Stomach (tissue), 9 donors: ENCODE measurements around the gene MMP19. TPM values are rescaled to one million over a fixed set of nuclear protein-coding genes. Genes with fewer than 3 reads are reported as not detected.

Experiments
- DNase-seq, 2 donors: peaks; one replicate each; pipeline versions ENCODE4 v3.0.0 to v3.0.0-alpha.2; 2013 to 2019
- H3K27ac ChIP-seq, 5 donors: fragments of 200-600 bp in 4 of 5; sonication (generic) in 4 of 5; one replicate each; pipeline ENCODE4 v1.5.1; 2013 to 2019; ENCODE audit warnings: mild to moderate bottlenecking in 1 of 5, moderate library complexity in 1 of 5
- H3K27me3 ChIP-seq, 3 donors: fragments of 200-600 bp; sonication (generic); one replicate each; pipeline ENCODE4 v1.5.1; 2017 to 2019; ENCODE audit warnings: mixed run types in 1 of 3
- H3K36me3 ChIP-seq, 4 donors: fragments of 200-600 bp; sonication (generic); 1 replicate in 3 of 4; 2 replicates in 1 of 4; pipeline ENCODE4 v1.5.1; 2016 to 2019
- H3K4me1 ChIP-seq, 4 donors: fragments of 200-600 bp; sonication (generic); one replicate each; pipeline ENCODE4 v1.5.1; 2016 to 2019
- H3K4me3 ChIP-seq, 4 donors: fragments of 200-600 bp; sonication (generic) in 3 of 4; one replicate each; pipeline ENCODE4 v1.5.1; 2016 to 2019; ENCODE audit warnings: mild to moderate bottlenecking in 1 of 4
- H3K9me3 ChIP-seq, 4 donors: fragments of 200-600 bp; sonication (generic); one replicate each; pipeline ENCODE4 v1.5.1; 2016 to 2019
- CTCF ChIP-seq, 7 experiments: fragments of 450-650 bp in 4 of 7; fragments of 200-600 bp in 3 of 7; sonication (generic) in 3 of 7; IDR thresholded peaks; one replicate each; pipeline ENCODE4 v1.5.1; 2016 to 2019; ENCODE audit warnings: antibody characterized with exemption in 7 of 7, control low read depth in 2 of 7, mild to moderate bottlenecking in 1 of 7
- EP300 ChIP-seq: sonication (generic); formaldehyde crosslinking; IDR thresholded peaks from one replicate; pipeline ENCODE4 v1.6.1; 2017; ENCODE audit warnings: antibody characterized with exemption
- POLR2A ChIP-seq, 4 donors: fragments of 450-650 bp; IDR thresholded peaks; one replicate each; pipeline ENCODE4 v1.6.1; 2016; ENCODE audit warnings: antibody characterized with exemption in 4 of 4, control low read depth in 2 of 4, mild to moderate bottlenecking in 1 of 4, moderate library complexity in 1 of 4
- POLR2AphosphoS5 ChIP-seq, 3 donors: sonication (generic); formaldehyde crosslinking; IDR thresholded peaks; one replicate each; pipeline ENCODE4 v1.6.1; 2016; ENCODE audit warnings: antibody characterized with exemption in 3 of 3
- WGBS, 5 donors: extraction: QIAGEN DNeasy Blood & Tissue Kit in 3 of 5; methylation state at CpG; one replicate each; pipeline versions ENCODE4 v1.1.5 to v1.1.7; 2013 to 2018; 5-methylcytosine and 5-hydroxymethylcytosine counted together
- intact Hi-C: fragments of 100-400 bp; cut with DNase I; formaldehyde crosslinking; loops from one replicate; pipeline ENCODE4 v1.15.1; 2023; ENCODE audit warnings: low total_unique reads
- polyA plus RNA-seq, 3 donors: library from polyadenylated mRNA; stranded (reverse); fragments of 200-250 nt; gene quantifications; one replicate each; pipeline ENCODE4 v1.2.3, GENCODE V29; 2013
- total RNA-seq, 5 donors: library from RNA; depleted of rRNA; stranded (reverse); fragments of >200 nt; gene quantifications; one replicate each; pipeline versions ENCODE4 v1.1.0 to v1.2.3, GENCODE V29; 2014 to 2016
- donor health status: healthy with polysubstance abuse.
- donor health status: Bipolar disorder and iron deficiency.
- donor health status: healthy.

MMP19 gene
- total and polyA plus RNA-seq, 8 donors: 2.7 to 18.0 (median 10.5) TPM

- intact Hi-C loops: loop anchor here (5.0 kb wide), 1 partner anchor 89 kb away; no protein-coding TSS in a partner anchor
- DNase-seq: no peak
- Histone ChIP-seq H3K4me1 (peaks cover 7 to 39% (median 31%) of the 10 kb centered on the region in 4 donors), H3K27me3 (no peaks in the 10 kb centered on the region), H3K36me3 (peaks cover 0 to 16% (median 5%) of the 10 kb centered on the region in 4 donors), H3K9me3 (no peaks in the 10 kb centered on the region), H3K27ac (no peak overlapping the region), H3K4me3 (no peak overlapping the region)
- TF ChIP-seq CTCF (IDR thresholded peaks at IDR 0.05): no peak
- TF ChIP-seq POLR2AphosphoS5 (IDR thresholded peaks at IDR 0.05): no peak
- TF ChIP-seq EP300: no peak
- TF ChIP-seq POLR2A (IDR thresholded peaks at IDR 0.05): no peak
- WGBS, 5 donors: 93 to 95% (median 95%) methylated on average over 7 to 10 of the region's 10 CpGs
Measured at GRCh38 chr12:55833056-55833455, 9.7 kb downstream of the MMP19 start.

- WGBS, 5 donors: 24 to 53% (median 36%) methylated on average over 1 of the region's 1 CpG
- intact Hi-C loops: loop anchor here (5.0 kb wide), 1 partner anchor 91 kb away; no protein-coding TSS in a partner anchor
- peak in 1 of 2 donors; percentile 49 for DNase-seq
Measured at GRCh38 chr12:55831447-55831815, 11.3 kb downstream of the MMP19 start.

DNA sequence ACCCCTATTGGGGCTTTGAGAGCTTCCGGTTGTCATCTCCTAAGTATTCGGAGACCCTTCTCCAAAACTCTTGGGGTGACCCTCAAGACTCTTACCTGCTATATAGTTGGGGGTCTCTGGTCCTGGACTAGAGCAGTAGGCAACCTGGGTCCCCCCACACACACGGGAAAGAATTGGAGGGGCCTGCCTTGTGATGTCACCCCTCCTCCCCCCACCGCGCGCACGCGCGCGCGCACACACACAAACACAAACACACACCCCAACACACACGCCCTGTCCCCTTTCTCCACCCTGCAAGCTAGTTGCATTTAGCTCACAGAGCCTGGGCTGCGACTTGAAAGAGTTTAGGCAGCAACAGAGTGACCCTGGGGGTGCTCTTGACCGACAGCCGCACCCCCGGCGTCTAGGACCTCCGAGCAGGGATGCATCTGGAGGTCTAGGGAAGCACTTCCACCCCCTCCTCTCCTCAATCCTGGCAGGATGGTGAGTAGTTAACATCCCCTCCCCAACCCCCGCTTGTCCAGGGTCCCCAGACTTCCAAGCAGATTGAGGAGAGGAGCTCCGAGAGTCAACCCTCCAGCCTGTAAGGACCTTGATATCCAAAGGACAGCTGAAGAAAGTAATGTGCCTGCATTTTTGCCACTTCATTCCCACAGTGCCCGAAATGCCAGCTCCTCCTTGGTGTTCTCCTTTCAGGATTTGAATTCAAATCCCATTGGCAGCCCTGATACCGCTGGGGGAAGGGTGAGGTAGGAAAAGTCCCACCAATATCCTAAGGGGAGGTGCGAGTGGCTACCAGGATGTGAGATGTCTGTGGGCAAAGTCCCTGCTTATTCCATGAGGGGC, 11.9 kb downstream of the MMP19 start:
- peak; percentile 67 to 95 for DNase-seq
- 3 to 10% (median 7%) methylated on average over 19 to 23 of the region's 23 CpGs for WGBS, 5 donors
- intact Hi-C loops: loop anchor here (5.0 kb wide), 1 partner anchor 91 kb away; no protein-coding TSS in a partner anchor
- TF ChIP-seq EP300 (no peak), POLR2A (IDR thresholded peaks at IDR 0.05) (no peak), POLR2AphosphoS5 (IDR thresholded peaks at IDR 0.05) (peak; percentile 31 to 75 (median 46)), CTCF (IDR thresholded peaks at IDR 0.05) (no peak)
- Histone ChIP-seq H3K9me3 (no peaks in the 10 kb centered on the region), H3K4me3 (peak overlapping the region; percentile 88 to 98 (median 92)), H3K27ac (peak overlapping the region; percentile 75 to 99 (median 96)), H3K4me1 (peaks cover 27 to 62% (median 52%) of the 10 kb centered on the region in 4 donors), H3K27me3 (no peaks in the 10 kb centered on the region), H3K36me3 (peaks cover 0 to 11% (median 3%) of the 10 kb centered on the region in 4 donors)

More at GRCh38 chr12:55831447-55831815, 11.3 kb downstream of the MMP19 start:
- H3K36me3 ChIP-seq: peaks cover 0 to 16% (median 3%) of the 10 kb centered on the region in 4 donors
- H3K9me3 ChIP-seq: no peaks in the 10 kb centered on the region
- peaks cover 22 to 55% (median 46%) of the 10 kb centered on the region in 4 donors for H3K4me1 ChIP-seq
- peak overlapping the region; percentile 88 to 98 (median 92) for H3K4me3 ChIP-seq
- no peaks in the 10 kb centered on the region for H3K27me3 ChIP-seq
- peak overlapping the region; percentile 75 to 99 (median 96) for H3K27ac ChIP-seq
- TF ChIP-seq POLR2AphosphoS5 (IDR thresholded peaks at IDR 0.05) (no peak), CTCF (IDR thresholded peaks at IDR 0.05) (no peak), EP300 (no peak), POLR2A (IDR thresholded peaks at IDR 0.05) (no peak)

DNA sequence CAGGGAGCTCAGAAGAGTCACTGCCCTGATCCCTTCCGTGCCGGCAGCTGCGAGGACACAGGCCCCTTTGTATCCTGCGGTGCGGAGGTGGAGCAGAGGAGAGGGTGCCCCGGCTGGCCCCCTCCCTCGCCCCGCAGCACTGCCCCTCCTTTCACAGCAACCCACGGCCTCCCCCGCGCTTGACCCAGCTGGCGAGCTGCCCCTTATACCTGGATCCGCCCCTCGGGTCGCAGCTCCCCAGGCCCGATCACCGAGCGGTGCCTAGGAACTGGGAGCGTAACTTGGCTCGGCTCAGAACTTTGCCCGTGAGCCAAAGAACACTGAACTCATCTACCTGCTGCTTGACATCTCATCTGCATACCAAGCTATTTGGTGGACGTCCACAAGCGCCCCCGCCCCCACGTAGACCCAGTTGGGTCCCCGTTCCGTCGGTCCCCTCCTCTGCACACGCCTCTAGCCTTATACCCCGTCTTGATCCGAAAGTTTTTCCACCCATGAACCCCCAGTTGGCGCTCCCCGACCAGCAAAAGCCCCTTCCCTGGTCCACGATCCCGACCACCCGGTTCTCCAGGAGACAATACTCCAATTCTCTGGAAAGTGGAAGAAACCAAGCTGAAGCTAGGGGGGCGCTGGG, 12.7 kb downstream of the MMP19 start:
- intact Hi-C loops: loop anchor here (5.0 kb wide), 1 partner anchor 92 kb away; no protein-coding TSS in a partner anchor
- peak overlapping the region; percentile 88 to 98 (median 92) for H3K4me3 ChIP-seq
- 0 to 1% (median 0%) methylated on average over 33 to 37 of the region's 37 CpGs for WGBS, 5 donors
- no peaks in the 10 kb centered on the region for H3K27me3 ChIP-seq
- H3K9me3 ChIP-seq: no peaks in the 10 kb centered on the region
- peak overlapping the region; percentile 75 to 99 (median 96) for H3K27ac ChIP-seq
- peak; percentile 58 to 83 for DNase-seq
- no peak for TF ChIP-seq CTCF (IDR thresholded peaks at IDR 0.05)
- TF ChIP-seq EP300: no peak
- no peak for TF ChIP-seq POLR2A (IDR thresholded peaks at IDR 0.05)
- TF ChIP-seq POLR2AphosphoS5 (IDR thresholded peaks at IDR 0.05): no peak
- peaks cover 0 to 5% (median 2%) of the 10 kb centered on the region in 4 donors for H3K36me3 ChIP-seq
- peaks cover 30 to 69% (median 58%) of the 10 kb centered on the region in 4 donors for H3K4me1 ChIP-seq
